Putamen (tissue), 1 donor: ENCODE results near the gene PADI2.

ENCODE experiments used
- DNase-seq: peaks from one replicate; pipeline ENCODE4 v3.0.0-alpha.2; 2016; ENCODE audit warnings: low spot score

The PADI2 gene

DNA sequence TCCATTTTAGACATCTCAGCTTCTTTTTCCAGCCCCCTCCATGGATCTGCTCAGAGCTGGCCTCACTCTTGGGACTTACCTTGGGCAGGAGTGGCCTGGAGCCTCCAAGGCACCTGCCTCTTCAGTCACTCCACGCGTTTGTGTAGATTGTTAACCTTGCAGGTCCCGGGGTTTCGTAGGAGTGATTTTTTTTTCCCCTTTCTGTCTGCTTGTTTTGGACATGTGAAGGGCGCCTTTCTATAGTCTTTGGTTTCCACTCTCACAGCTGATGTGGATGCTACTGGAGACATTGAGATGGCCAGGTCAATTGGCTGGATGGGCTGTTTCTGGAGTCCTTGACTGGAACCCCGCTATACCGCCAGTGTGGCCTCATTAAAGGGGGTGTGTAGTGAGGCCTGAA lies 63.5 kb downstream of the PADI2 start:
- no peak for DNase-seq

GRCh38 chr1:17053685-17054410 lies 65.4 kb downstream of the PADI2 start, which contains the start of gene SDHB:
TSS of gene SDHB (minus strand) at chr1:17054032. CDS start at chr1:17054019, 13 bp downstream.
- DNase-seq = peak; percentile 98

GRCh38 chr1:17053086-17053684 lies 66.1 kb downstream of the PADI2 start:
- no peak for DNase-seq

DNA sequence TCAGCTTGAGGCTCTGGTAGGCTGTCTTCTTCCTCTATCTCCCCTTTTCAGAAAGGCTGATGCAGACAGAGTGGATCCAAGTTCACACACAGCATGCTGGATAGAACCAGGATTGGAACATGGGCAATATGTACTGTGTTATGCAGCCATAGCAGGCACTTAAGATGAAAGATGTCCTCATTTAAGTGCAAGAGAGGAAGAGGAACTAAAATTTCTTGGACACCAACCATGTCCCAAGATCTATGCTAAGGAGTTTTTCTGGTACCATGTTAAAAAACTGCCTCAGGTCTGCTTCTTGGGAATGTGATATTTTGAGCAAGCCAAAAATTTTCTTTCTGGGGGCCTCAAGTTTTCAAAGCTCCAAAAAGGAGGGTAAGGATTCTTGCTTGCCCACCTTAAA lies 66.6 kb downstream of the PADI2 start:
- DNase-seq = no peak

- DNase-seq = no peak
These were observed 67.2 kb downstream of the PADI2 start for GRCh38 chr1:17052038-17052437.

DNA sequence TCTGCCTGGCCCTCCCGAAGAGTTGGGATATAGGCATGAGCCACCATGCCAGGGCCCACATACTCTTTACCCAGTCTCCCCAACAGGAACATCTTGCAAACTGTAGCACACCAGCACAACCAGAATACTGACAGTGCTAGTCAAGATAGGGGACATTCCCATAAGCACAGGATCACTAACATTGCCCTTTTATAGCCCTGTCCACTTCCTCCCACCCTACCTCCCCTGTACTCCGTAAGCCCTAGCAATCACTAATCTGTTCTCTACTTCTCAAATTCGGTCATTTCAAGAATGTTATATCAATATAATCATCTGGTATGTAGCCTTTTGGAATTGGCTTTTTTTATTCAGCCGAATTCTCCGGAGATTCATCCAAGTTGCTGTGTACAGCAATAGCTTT lies 71.3 kb downstream of the PADI2 start:
- no peak for DNase-seq

GRCh38 chr1:17046334-17046657 lies 73.0 kb downstream of the PADI2 start:
- no peak for DNase-seq

GRCh38 chr1:17045634-17046333 lies 73.5 kb downstream of the PADI2 start:
- no peak for DNase-seq

DNA sequence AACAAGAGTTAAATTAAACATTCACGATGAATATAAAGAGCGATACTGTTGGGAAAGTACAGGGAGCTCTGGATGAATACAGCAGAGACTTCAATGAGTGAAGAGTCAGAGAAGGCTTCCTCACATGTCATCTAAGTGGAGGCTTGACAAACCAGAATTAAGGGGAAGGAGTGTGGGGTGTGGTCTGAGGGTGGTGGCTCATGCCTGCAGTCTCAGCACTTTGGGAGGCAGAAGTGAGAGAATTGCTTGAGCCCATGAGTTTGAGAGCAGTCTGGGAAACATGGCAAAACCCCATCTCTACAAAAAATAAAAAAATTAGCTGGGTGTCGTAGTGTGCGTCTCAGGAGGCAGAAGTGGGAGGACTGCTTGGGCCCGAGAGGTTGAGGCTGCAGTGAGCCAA lies 74.1 kb downstream of the PADI2 start:
- DNase-seq = no peak

GRCh38 chr1:17043676-17044075 lies 75.6 kb downstream of the PADI2 start:
- no peak for DNase-seq

DNA sequence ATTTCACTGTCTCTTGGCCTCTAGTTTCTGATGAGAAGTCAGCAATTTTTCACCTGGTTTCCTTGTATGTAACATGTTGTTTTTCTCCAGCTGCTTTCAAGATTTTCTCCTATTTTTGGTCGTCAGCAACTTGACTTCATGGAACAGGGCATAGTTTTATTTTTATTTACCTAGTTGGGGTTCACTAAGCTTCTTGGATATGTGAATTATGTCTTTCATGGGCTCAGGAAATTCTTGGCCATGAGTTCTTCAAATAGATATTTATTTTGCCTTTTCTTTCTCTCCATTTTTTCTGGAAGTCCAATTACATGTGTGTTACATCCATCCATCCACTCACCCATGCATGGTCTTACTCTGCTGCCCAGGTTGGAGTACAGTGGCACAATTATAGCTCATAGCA lies 79.1 kb downstream of the PADI2 start:
- no peak for DNase-seq

GRCh38 chr1:17039522-17039921 lies 79.7 kb downstream of the PADI2 start:
- DNase-seq = no peak

GRCh38 chr1:17033481-17033880 lies 85.8 kb downstream of the PADI2 start:
- DNase-seq = no peak

GRCh38 chr1:17032741-17033140 lies 86.5 kb downstream of the PADI2 start:
- no peak for DNase-seq

GRCh38 chr1:17031436-17031835 lies 87.8 kb downstream of the PADI2 start:
- no peak for DNase-seq

DNA sequence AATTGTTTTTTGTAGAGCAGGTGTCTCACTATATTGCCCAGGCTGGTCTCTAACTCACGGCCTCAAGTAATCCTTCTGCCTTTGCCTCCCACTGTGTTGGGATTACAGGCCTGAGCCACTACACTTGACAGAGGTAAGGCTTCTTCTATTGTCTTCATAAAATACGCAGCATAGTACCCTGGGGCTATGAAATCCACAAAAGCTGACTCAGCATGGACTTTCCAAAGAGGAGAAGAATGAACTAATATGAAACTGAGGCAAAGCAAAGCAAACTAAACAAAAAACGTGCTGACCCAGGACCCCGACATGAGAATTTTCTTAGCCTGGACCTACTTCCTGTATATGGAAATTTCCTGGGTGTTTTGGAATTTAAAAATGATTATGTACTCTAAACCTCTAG lies 89.0 kb downstream of the PADI2 start:
- no peak for DNase-seq

DNA sequence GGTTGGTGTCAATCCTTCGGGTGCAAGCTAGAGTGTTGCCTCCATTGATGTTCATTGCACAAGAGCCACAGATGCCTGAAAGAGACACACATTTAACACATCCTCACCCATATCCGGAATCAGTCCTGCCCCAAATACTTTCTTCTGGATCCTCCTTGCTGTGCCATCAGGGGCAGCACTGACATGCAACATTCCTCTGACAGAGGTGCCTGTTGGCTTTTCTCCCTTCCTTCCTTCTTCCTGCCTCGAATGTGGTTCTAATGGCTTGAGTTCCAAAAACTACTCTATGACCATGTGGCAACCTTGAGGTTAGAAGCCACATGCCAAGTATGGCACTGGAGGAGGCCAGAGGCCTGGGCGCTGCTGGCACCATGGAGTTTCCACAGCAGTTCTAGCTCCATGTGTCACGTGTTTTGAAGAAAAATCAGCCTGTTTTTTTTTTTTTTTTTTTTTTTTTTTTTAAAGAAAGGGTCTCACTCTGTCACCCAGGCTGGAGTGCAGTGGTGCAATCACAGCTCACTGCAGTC lies 90.5 kb downstream of the PADI2 start:
- DNase-seq = no peak

DNA sequence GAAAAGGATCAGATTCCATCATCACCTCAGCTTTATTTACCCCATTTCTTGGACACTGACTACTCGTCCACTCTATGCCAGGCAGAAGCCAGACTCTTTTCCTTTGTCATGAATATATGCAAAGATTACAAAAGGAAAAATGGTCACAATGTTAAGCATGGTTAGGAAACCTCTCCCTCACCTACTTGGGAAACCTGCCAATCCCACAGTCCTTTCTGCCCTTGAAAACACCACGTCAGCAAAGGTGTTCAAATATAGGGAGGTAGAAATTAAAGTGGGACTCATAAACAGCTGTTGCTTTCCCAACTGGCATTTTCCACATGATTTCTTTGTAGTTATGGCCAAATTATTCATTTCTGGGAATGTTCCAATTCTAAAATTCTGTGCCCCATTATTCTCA lies 91.4 kb downstream of the PADI2 start:
- no peak for DNase-seq

GRCh38 chr1:17027403-17027802 lies 91.8 kb downstream of the PADI2 start:
- DNase-seq = no peak

DNA sequence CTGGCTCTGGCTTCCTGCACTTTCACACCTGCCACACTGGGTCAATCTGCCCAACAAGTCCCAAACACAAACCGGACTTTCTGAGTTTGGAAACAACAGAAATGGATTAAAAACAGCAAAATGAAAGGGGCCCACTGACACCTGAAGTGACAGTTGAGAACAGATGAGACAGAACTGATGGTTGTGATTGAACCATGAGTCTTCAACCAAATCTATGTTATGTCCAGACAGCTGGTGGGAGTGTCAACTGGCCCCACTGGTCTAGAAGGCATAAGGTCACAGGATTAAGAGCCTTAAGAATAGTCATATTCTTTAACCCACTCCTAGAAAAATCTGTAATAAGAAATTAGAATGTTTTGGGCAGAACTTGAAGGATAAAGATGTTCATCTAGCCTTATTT lies 94.5 kb downstream of the PADI2 start:
- no peak for DNase-seq

- DNase-seq = no peak
These were observed 95.7 kb downstream of the PADI2 start for GRCh38 chr1:17023573-17023972.

- no peak for DNase-seq
These were observed 96.1 kb downstream of the PADI2 start for GRCh38 chr1:17023102-17023501.

DNA sequence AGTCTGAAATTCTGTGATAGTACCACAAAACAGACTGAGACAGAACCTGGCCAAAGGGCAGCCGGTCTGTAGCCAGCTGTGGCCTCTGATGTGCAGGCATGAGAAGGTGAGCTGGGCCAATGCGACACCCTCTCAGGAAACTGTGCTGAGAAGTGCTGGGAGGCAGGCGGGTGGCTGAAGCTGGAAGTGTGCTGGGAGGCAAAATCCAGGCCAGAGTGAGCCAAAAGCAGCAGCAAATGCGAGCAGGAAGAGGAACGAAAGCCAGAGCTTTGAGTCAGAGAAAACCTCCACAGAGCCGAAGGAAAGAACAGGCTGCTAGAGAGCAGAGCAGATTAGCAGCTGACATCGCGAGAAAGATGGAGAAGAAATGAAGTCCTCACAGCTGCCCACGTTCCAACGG lies 97.4 kb downstream of the PADI2 start:
- no peak for DNase-seq
